Naive thymus-derived CD4-positive, alpha-beta T cell (primary cell): ENCODE measurements around the gene LRRC61. TPM values are rescaled to one million over a fixed set of nuclear protein-coding genes. Genes with fewer than 3 reads are reported as not detected.
"Not testable (repeated sequence)": the region's sequence is repeated elsewhere in the genome, so short reads cannot be mapped to it uniquely, and the experiment has no call there.

Experiments
- ATAC-seq: fragments of 150-1000 bp; cut with Tn5 transposase; 2 replicates; pipeline ENCODE4 v1.10.0; 2021; ENCODE audit warnings: mild to moderate bottlenecking, moderate library complexity
- CTCF ChIA-PET: fragments of 350-600 bp; sonication (Branson Sonifier 250); formaldehyde crosslinking; loops from one replicate; lab custom pipeline; 2021; ENCODE audit warnings: antibody characterized with exemption; lab: Charles Lee
- POLR2A ChIA-PET: fragments of 350-600 bp; sonication (Branson Sonifier 250); formaldehyde crosslinking; loops from one replicate; lab custom pipeline; 2021; ENCODE audit warnings: antibody characterized with exemption, inconsistent platforms; lab: Charles Lee
- DNase-seq, 9 donors: peaks; one replicate each; pipeline versions ENCODE4 v3.0.0 to v3.0.0-alpha.2; 2020 to 2022; ENCODE audit warnings: mixed read lengths in 1 of 9
- H3K27ac ChIP-seq: one replicate; pipeline ENCODE4 v1.7.0; 2013; ENCODE audit warnings: mild to moderate bottlenecking, low read depth, low read length, moderate library complexity
- H3K27me3 ChIP-seq, 2 donors: one replicate each; pipeline ENCODE4 v1.7.0; 2013; ENCODE audit warnings: low read length in 2 of 2, mild to moderate bottlenecking in 2 of 2, moderate library complexity in 2 of 2; ENCODE audit not compliant: control insufficient read depth in 2 of 2, insufficient read depth in 2 of 2
- H3K36me3 ChIP-seq, 3 experiments: 1 replicate in 2 of 3; 2 replicates in 1 of 3; pipeline ENCODE4 v1.7.0; 2013; ENCODE audit warnings: low read length in 3 of 3, mild to moderate bottlenecking in 3 of 3, moderate library complexity in 1 of 3; ENCODE audit not compliant: insufficient read depth in 3 of 3, control insufficient read depth in 2 of 3
- H3K4me1 ChIP-seq, 2 donors: one replicate each; pipeline ENCODE4 v1.7.0; 2013; ENCODE audit warnings: low read length in 2 of 2, mild to moderate bottlenecking in 2 of 2, moderate library complexity in 1 of 2; ENCODE audit not compliant: control insufficient read depth in 2 of 2, insufficient read depth in 2 of 2
- H3K4me3 ChIP-seq: 2 replicates; pipeline ENCODE4 v1.7.0; 2013; ENCODE audit warnings: mild to moderate bottlenecking, low read length
- H3K9me3 ChIP-seq, 3 experiments: 1 replicate in 2 of 3; 2 replicates in 1 of 3; pipeline ENCODE4 v1.7.0; 2013; ENCODE audit warnings: low read length in 3 of 3; ENCODE audit not compliant: control insufficient read depth in 2 of 3
- H3K27ac Mint-ChIP-seq, 9 donors: one replicate each; pipeline ENCODE4 v1.8.0; 2020 to 2022; ENCODE audit warnings: mixed read lengths in 9 of 9, mild to moderate bottlenecking in 8 of 9, moderate library complexity in 5 of 9, inconsistent platforms in 2 of 9
- H3K27me3 Mint-ChIP-seq, 5 donors: one replicate each; pipeline ENCODE4 v1.8.0; 2021 to 2022; ENCODE audit warnings: mixed read lengths in 5 of 5, mild to moderate bottlenecking in 1 of 5
- H3K36me3 Mint-ChIP-seq, 5 donors: one replicate each; pipeline ENCODE4 v1.8.0; 2020 to 2022; ENCODE audit warnings: mixed read lengths in 5 of 5, mild to moderate bottlenecking in 3 of 5, inconsistent platforms in 1 of 5
- H3K4me1 Mint-ChIP-seq, 7 donors: one replicate each; pipeline ENCODE4 v1.8.0; 2020 to 2022; ENCODE audit warnings: mixed read lengths in 7 of 7, mild to moderate bottlenecking in 3 of 7, inconsistent platforms in 1 of 7
- H3K4me3 Mint-ChIP-seq, 10 donors: one replicate each; pipeline ENCODE4 v1.8.0; 2020 to 2022; ENCODE audit warnings: mild to moderate bottlenecking in 10 of 10, mixed read lengths in 10 of 10, moderate library complexity in 6 of 10, inconsistent platforms in 2 of 10
- H3K9me3 Mint-ChIP-seq, 11 donors: one replicate each; pipeline ENCODE4 v1.8.0; 2020 to 2022; ENCODE audit warnings: mixed read lengths in 11 of 11, mild to moderate bottlenecking in 4 of 11, inconsistent platforms in 1 of 11, moderate library complexity in 1 of 11
- intact Hi-C, 2 donors: fragments of 100-400 bp; cut with micrococcal nuclease; formaldehyde crosslinking; loops; one replicate each; pipeline ENCODE4 v1.15.1; 2023
- polyA plus RNA-seq, 2 donors: library from polyadenylated mRNA; unstranded; fragments of 300-500 nt; fragmentation: Illumina TruSeq; gene quantifications; one replicate each; pipeline ENCODE4 v1.2.3, GENCODE V29; 2021
- total RNA-seq, 6 experiments: library from RNA in 5 of 6; stranded (reverse) in 5 of 6; gene quantifications; 1 replicate in 5 of 6; 2 replicates in 1 of 6; pipeline ENCODE4 v1.2.3 and lab custom pipeline; 2021 to 2026

The LRRC61 gene
- total and polyA plus RNA-seq, 7 experiments from 2014 or later, result 8.3 to 30.0 (median 13.8) TPM

GRCh38 chr7:150313870-150314269 lies 9.3 kb upstream of the LRRC61 start:
- peaks cover 0 to 15% (median 6%) of the 10 kb centered on the region in 5 donors for H3K36me3 Mint-ChIP-seq
- H3K4me1 Mint-ChIP-seq, result peaks cover 0 to 8% (median 0%) of the 10 kb centered on the region in 7 donors
- no peaks in the 10 kb centered on the region for H3K36me3 ChIP-seq
- H3K9me3 ChIP-seq, result no peaks in the 10 kb centered on the region
- H3K4me1 ChIP-seq, result no peaks in the 10 kb centered on the region
- H3K4me3 ChIP-seq, result no peak overlapping the region
- no peak overlapping the region for H3K27ac Mint-ChIP-seq
- H3K27me3 Mint-ChIP-seq, result no peaks in the 10 kb centered on the region
- H3K27ac ChIP-seq, result no peak overlapping the region
- no peak overlapping the region for H3K4me3 Mint-ChIP-seq
- ChIA-PET CTCF (interaction anchor here (0.6 kb wide), 1 partner anchor 798 kb away, joined by 4 read pairs; no protein-coding TSS in a partner anchor), POLR2A (no interaction called here)
- no peaks in the 10 kb centered on the region for H3K9me3 Mint-ChIP-seq
- no peak for ATAC-seq
- intact Hi-C loops, result no loop called here
- no peaks in the 10 kb centered on the region for H3K27me3 ChIP-seq
- no peak for DNase-seq

- no peak overlapping the region for H3K27ac ChIP-seq
- H3K4me1 ChIP-seq, result no peaks in the 10 kb centered on the region
- Mint-ChIP-seq H3K27ac (no peak overlapping the region), H3K9me3 (no peaks in the 10 kb centered on the region), H3K4me1 (peaks cover 0 to 8% (median 2%) of the 10 kb centered on the region in 7 donors), H3K36me3 (peaks cover 0 to 15% (median 6%) of the 10 kb centered on the region in 5 donors), H3K27me3 (no peaks in the 10 kb centered on the region), H3K4me3 (no peak overlapping the region)
- H3K27me3 ChIP-seq, result no peaks in the 10 kb centered on the region
- no peak for ATAC-seq
- CTCF ChIA-PET, result interaction anchor here (0.6 to 0.7 kb wide), 2 partner anchors 309 to 797 kb away, joined by 3 to 4 read pairs; no protein-coding TSS in a partner anchor
- intact Hi-C loops, result no loop called here
- no peak for DNase-seq
- POLR2A ChIA-PET, result interaction anchor here (0.6 to 1.3 kb wide), 2 partner anchors 332 to 444 kb away, joined by 4 to 5 read pairs; no protein-coding TSS in a partner anchor
- no peak overlapping the region for H3K4me3 ChIP-seq
- no peaks in the 10 kb centered on the region for H3K36me3 ChIP-seq
- H3K9me3 ChIP-seq, result no peaks in the 10 kb centered on the region
Measured at GRCh38 chr7:150314639-150315239, 8.4 kb upstream of the LRRC61 start.

- peaks cover 11 to 18% (median 15%) of the 10 kb centered on the region in 7 donors for H3K4me1 Mint-ChIP-seq
- ATAC-seq, H3K27ac Mint-ChIP-seq, H3K9me3 ChIP-seq, H3K4me1 ChIP-seq, H3K4me3 Mint-ChIP-seq, intact Hi-C loops, H3K27me3 ChIP-seq, POLR2A ChIA-PET, DNase-seq, H3K27ac ChIP-seq, H3K4me3 ChIP-seq, H3K27me3 Mint-ChIP-seq, H3K36me3 ChIP-seq, H3K9me3 Mint-ChIP-seq, CTCF ChIA-PET: not testable (repeated sequence)
- H3K36me3 Mint-ChIP-seq, result peaks cover 0 to 24% (median 13%) of the 10 kb centered on the region in 5 donors
Measured at GRCh38 chr7:150316987-150317386, 6.2 kb upstream of the LRRC61 start.

- Mint-ChIP-seq H3K4me3 (no peak overlapping the region), H3K9me3 (no peaks in the 10 kb centered on the region), H3K4me1 (peaks cover 14 to 26% (median 21%) of the 10 kb centered on the region in 7 donors), H3K27me3 (no peaks in the 10 kb centered on the region), H3K36me3 (peaks cover 0 to 24% (median 13%) of the 10 kb centered on the region in 5 donors), H3K27ac (peak overlapping the region in 1 of 9 donors; percentile 2)
- Histone ChIP-seq H3K36me3 (peaks cover 0 to 2% (median 0%) of the 10 kb centered on the region in 3 experiments), H3K9me3 (no peaks in the 10 kb centered on the region), H3K4me1 (peaks cover 5 to 9% of the 10 kb centered on the region in 2 donors), H3K4me3 (no peak overlapping the region), H3K27ac (no peak overlapping the region), H3K27me3 (no peaks in the 10 kb centered on the region)
- ATAC-seq, result no peak
- no peak for DNase-seq
- ChIA-PET CTCF (no interaction called here), POLR2A (no interaction called here)
- intact Hi-C loops, result no loop called here
Measured at GRCh38 chr7:150317748-150318444, 5.3 kb upstream of the LRRC61 start.

- no peaks in the 10 kb centered on the region for H3K27me3 Mint-ChIP-seq
- peak overlapping the region; percentile 26 to 99 (median 97) for H3K27ac Mint-ChIP-seq
- peaks cover 0 to 14% (median 0%) of the 10 kb centered on the region in 3 experiments for H3K36me3 ChIP-seq
- H3K9me3 ChIP-seq, result no peaks in the 10 kb centered on the region
- intact Hi-C loops, result loop anchor here (2.0 to 5.0 kb wide), 6 partner anchors 36 to 706 kb away; partner anchors contain the start of genes ZNF775 (in 2 of the 2), ABCB8 (in 1 of the 2) and REPIN1 (in 1 of the 2)
- no peak for DNase-seq
- ChIA-PET POLR2A (interaction anchor here (0.7 to 3.0 kb wide), 3 partner anchors 48 to 247 kb away, joined by 3 to 15 read pairs (median 3); a partner anchor contains a TSS), CTCF (no interaction called here)
- H3K4me3 ChIP-seq, result peak overlapping the region; percentile 95
- peaks cover 5 to 21% of the 10 kb centered on the region in 2 donors for H3K4me1 ChIP-seq
- peaks cover 5 to 33% (median 17%) of the 10 kb centered on the region in 5 donors for H3K36me3 Mint-ChIP-seq
- peaks cover 25 to 51% (median 47%) of the 10 kb centered on the region in 7 donors for H3K4me1 Mint-ChIP-seq
- ATAC-seq, result no peak
- peak overlapping the region; percentile 88 to 100 (median 96) for H3K4me3 Mint-ChIP-seq
- H3K9me3 Mint-ChIP-seq, result peaks cover 0 to 2% (median 0%) of the 10 kb centered on the region in 11 donors
- H3K27me3 ChIP-seq, result no peaks in the 10 kb centered on the region
- H3K27ac ChIP-seq, result peak overlapping the region; percentile 85
Measured at GRCh38 chr7:150321788-150322113, 1.4 kb upstream of the LRRC61 start.

- POLR2A ChIA-PET, result interaction anchor here (0.7 to 3.0 kb wide), 4 partner anchors 45 to 247 kb away, joined by 3 to 15 read pairs (median 4); a partner anchor contains a TSS
- peak overlapping the region; percentile 88 to 100 (median 96) for H3K4me3 Mint-ChIP-seq
- H3K36me3 Mint-ChIP-seq, result peaks cover 10 to 37% (median 17%) of the 10 kb centered on the region in 5 donors
- Histone ChIP-seq H3K27ac (peak overlapping the region; percentile 85), H3K9me3 (no peaks in the 10 kb centered on the region), H3K4me3 (peak overlapping the region; percentile 95), H3K4me1 (peaks cover 5 to 21% of the 10 kb centered on the region in 2 donors), H3K27me3 (no peaks in the 10 kb centered on the region), H3K36me3 (peaks cover 0 to 20% (median 0%) of the 10 kb centered on the region in 3 experiments)
- H3K27ac Mint-ChIP-seq, result peak overlapping the region; percentile 91 to 99 (median 97)
- peak in 8 of 9 donors; percentile 14 to 64 (median 38) for DNase-seq
- H3K4me1 Mint-ChIP-seq, result peaks cover 25 to 55% (median 47%) of the 10 kb centered on the region in 7 donors
- no peaks in the 10 kb centered on the region for H3K27me3 Mint-ChIP-seq
- ATAC-seq, result peak; percentile 65
- intact Hi-C loops, result loop anchor here (2.0 to 5.0 kb wide), 6 partner anchors 35 to 705 kb away; partner anchors contain the start of genes ZNF775 (in 2 of the 2), ABCB8 (in 1 of the 2) and REPIN1 (in 1 of the 2)
- CTCF ChIA-PET, result no interaction called here
- peaks cover 0 to 2% (median 0%) of the 10 kb centered on the region in 11 donors for H3K9me3 Mint-ChIP-seq
Measured at GRCh38 chr7:150322114-150322832, 882 bp upstream of the LRRC61 start.
